Ascending aorta (tissue), 2 donors: ENCODE results near the gene KIF18B. TPM values are rescaled to one million over a fixed set of nuclear protein-coding genes. Genes with fewer than 3 reads are reported as not detected.

Experiments used
- DNase-seq, 2 donors: peaks; one replicate each; pipeline ENCODE4 v3.0.0-alpha.2; 2019; ENCODE audit warnings: low spot score in 2 of 2
- H3K27ac ChIP-seq, 2 donors: fragments of 200-600 bp; sonication (generic); one replicate each; pipeline ENCODE4 v1.5.1; 2016 to 2017; ENCODE audit warnings: mild to moderate bottlenecking in 1 of 2
- H3K27me3 ChIP-seq: fragments of 200-600 bp; sonication (generic); one replicate; pipeline ENCODE4 v1.5.1; 2017
- H3K36me3 ChIP-seq, 2 donors: fragments of 200-600 bp; sonication (generic); one replicate each; pipeline ENCODE4 v1.5.1; 2016
- H3K4me1 ChIP-seq, 2 donors: fragments of 200-600 bp; sonication (generic); one replicate each; pipeline ENCODE4 v1.5.1; 2016 to 2017; ENCODE audit warnings: mild to moderate bottlenecking in 1 of 2
- H3K4me3 ChIP-seq, 2 donors: fragments of 200-600 bp; sonication (generic); one replicate each; pipeline ENCODE4 v1.5.1; 2016 to 2017; ENCODE audit warnings: mild to moderate bottlenecking in 1 of 2
- H3K9me3 ChIP-seq, 2 donors: fragments of 200-600 bp; sonication (generic); one replicate each; pipeline ENCODE4 v1.5.1; 2016
- CTCF ChIP-seq, 3 experiments: fragments of 200-600 bp in 2 of 3; fragments of 450-650 bp in 1 of 3; sonication (generic) in 2 of 3; IDR thresholded peaks; one replicate each; pipeline ENCODE4 v1.5.1; 2016 to 2019; ENCODE audit warnings: antibody characterized with exemption in 3 of 3, mild to moderate bottlenecking in 1 of 3, moderate library complexity in 1 of 3
- intact Hi-C: fragments of 100-400 bp; cut with DNase I; formaldehyde crosslinking; loops from one replicate; pipeline ENCODE4 v1.15.1; 2023
- total RNA-seq: library from RNA; depleted of rRNA; stranded (reverse); fragments of >200 nt; gene quantifications from one replicate; pipeline ENCODE4 v1.1.0, GENCODE V29; 2016

The KIF18B gene
- total RNA-seq, 1 donor from 2014 or later: not detected

GRCh38 chr17:44926821-44927525 is 20.6 kb downstream of the KIF18B start:
- intact Hi-C loops: no loop called here
- no peak for TF ChIP-seq CTCF (IDR thresholded peaks at IDR 0.05)
- no peaks in the 10 kb centered on the region for H3K36me3 ChIP-seq
- H3K27ac ChIP-seq: no peak overlapping the region
- H3K27me3 ChIP-seq: no peaks in the 10 kb centered on the region
- DNase-seq: no peak
- no peaks in the 10 kb centered on the region for H3K9me3 ChIP-seq
- H3K4me3 ChIP-seq: no peak overlapping the region
- H3K4me1 ChIP-seq: no peaks in the 10 kb centered on the region

GRCh38 chr17:44925731-44926697 is 21.6 kb downstream of the KIF18B start:
- no peaks in the 10 kb centered on the region for H3K36me3 ChIP-seq
- DNase-seq: no peak
- no peak overlapping the region for H3K4me3 ChIP-seq
- intact Hi-C loops: no loop called here
- no peaks in the 10 kb centered on the region for H3K9me3 ChIP-seq
- H3K27me3 ChIP-seq: no peaks in the 10 kb centered on the region
- H3K27ac ChIP-seq: no peak overlapping the region
- no peak for TF ChIP-seq CTCF (IDR thresholded peaks at IDR 0.05)
- H3K4me1 ChIP-seq: no peaks in the 10 kb centered on the region

GRCh38 chr17:44924107-44924544 is 23.4 kb downstream of the KIF18B start:
- Histone ChIP-seq H3K27ac (no peak overlapping the region), H3K4me3 (no peak overlapping the region), H3K9me3 (no peaks in the 10 kb centered on the region), H3K4me1 (no peaks in the 10 kb centered on the region), H3K36me3 (no peaks in the 10 kb centered on the region), H3K27me3 (no peaks in the 10 kb centered on the region)
- no peak for DNase-seq
- intact Hi-C loops: no loop called here
- no peak for TF ChIP-seq CTCF (IDR thresholded peaks at IDR 0.05)

GRCh38 chr17:44922746-44923470 is 24.7 kb downstream of the KIF18B start:
- Histone ChIP-seq H3K27ac (no peak overlapping the region), H3K4me1 (no peaks in the 10 kb centered on the region), H3K9me3 (no peaks in the 10 kb centered on the region), H3K27me3 (no peaks in the 10 kb centered on the region), H3K4me3 (no peak overlapping the region), H3K36me3 (no peaks in the 10 kb centered on the region)
- intact Hi-C loops: no loop called here
- no peak for TF ChIP-seq CTCF (IDR thresholded peaks at IDR 0.05)
- DNase-seq: no peak

- Histone ChIP-seq H3K4me3 (no peak overlapping the region), H3K4me1 (peaks cover 4 to 5% of the 10 kb centered on the region in 2 donors), H3K27me3 (no peaks in the 10 kb centered on the region), H3K9me3 (no peaks in the 10 kb centered on the region), H3K27ac (no peak overlapping the region), H3K36me3 (no peaks in the 10 kb centered on the region)
- intact Hi-C loops: no loop called here
- no peak for DNase-seq
- TF ChIP-seq CTCF (IDR thresholded peaks at IDR 0.05): no peak
These were observed 25.4 kb downstream of the KIF18B start for GRCh38 chr17:44922136-44922535.
